K562 (cell line): ENCODE results near the gene LHB. TPM values are rescaled to one million over a fixed set of nuclear protein-coding genes. Genes with fewer than 3 reads are reported as not detected.

Source experiments
- ATAC-seq: fragments of 200-7000 bp; cut with Tn5 transposase; 3 replicates; pipeline ENCODE4 v1.9.1; 2020; ENCODE audit warnings: moderate library complexity
- BruUV-seq: library from RNA; stranded (reverse); fragments of 400-500 nt; replicated peaks from 2 replicates; lab custom pipeline; 2021; lab: Mats Ljungman, UMichigan
- CTCF ChIA-PET: fragments of 300-600 bp; formaldehyde crosslinking; extraction: SDS; loops from one replicate; lab custom pipeline; 2021; ENCODE audit warnings: low intra/inter-chr PET ratio; lab: Yijun Ruan, JAX
- POLR2A ChIA-PET: fragments of 300-600, 350-650 bp; sonication (Branson Sonifier 250); formaldehyde crosslinking; extraction: SDS; loops from one replicate; lab custom pipeline; 2021; ENCODE audit warnings: antibody characterized with exemption, inconsistent platforms; lab: Yijun Ruan, JAX
- DNase-seq, 4 experiments: peaks; one replicate each; pipeline versions ENCODE4 v3.0.0 to v3.0.0-alpha.2; 2011 to 2018; ENCODE audit warnings: low spot score in 3 of 4, mixed read lengths in 3 of 4; ENCODE audit errors: extremely low read depth in 1 of 4
- FAIRE-seq: peaks from 2 replicates; lab custom pipeline; 2011; peaks lifted over from hg19 to GRCh38; lab: Jason Lieb, UNC
- H2AFZ ChIP-seq: 2 replicates; pipeline ENCODE4 v1.6.0; 2011; ENCODE audit warnings: low read depth, low read length, control low read depth, inconsistent platforms
- H3K27ac ChIP-seq: fragments of 200-600 bp; 3 replicates; pipeline ENCODE4 v1.8.0; 2011; ENCODE audit warnings: low read depth, mild to moderate bottlenecking, control low read depth, inconsistent platforms, low read length, moderate library complexity, mixed read lengths; ENCODE audit errors: extremely low read depth
- H3K27me3 ChIP-seq, 2 experiments: fragments of 300-600 bp in 1 of 2; 2 replicates in 1 of 2; 3 replicates in 1 of 2; pipeline versions ENCODE4 v1.6.0 to v1.8.0; 2011; ENCODE audit warnings: inconsistent platforms in 2 of 2, low read length in 2 of 2, mild to moderate bottlenecking in 1 of 2, mixed read lengths in 1 of 2, moderate library complexity in 1 of 2; ENCODE audit not compliant: control insufficient read depth in 2 of 2, insufficient read depth in 2 of 2
- H3K36me3 ChIP-seq: fragments of 300-600 bp; 3 replicates; pipeline ENCODE4 v1.8.0; 2011; ENCODE audit warnings: mild to moderate bottlenecking, low read length, inconsistent platforms; ENCODE audit not compliant: control insufficient read depth, insufficient read depth
- H3K4me1 ChIP-seq, 2 experiments: fragments of 200-600 bp in 1 of 2; replicated peaks in 1 of 2; 2 replicates in 1 of 2; 3 replicates in 1 of 2; pipeline versions ENCODE4 v1.5.1 to v1.8.0; 2011; ENCODE audit warnings: inconsistent platforms in 2 of 2, low read length in 2 of 2, mild to moderate bottlenecking in 1 of 2, mixed read lengths in 1 of 2, moderate library complexity in 1 of 2; ENCODE audit not compliant: control insufficient read depth in 2 of 2, insufficient read depth in 2 of 2
- H3K4me2 ChIP-seq: 2 replicates; pipeline ENCODE4 v1.6.1; 2011; ENCODE audit warnings: low read length, control low read depth, inconsistent platforms, mixed read lengths; ENCODE audit not compliant: insufficient read depth
- H3K4me3 ChIP-seq: fragments of 200-600 bp; sonication (generic), shearing (Covaris generic); 2 replicates; pipeline ENCODE4 v1.5.1; 2016; ENCODE audit warnings: control low read depth, inconsistent platforms
- H3K79me2 ChIP-seq: fragments of 200-600 bp; 3 replicates; pipeline ENCODE4 v1.8.0; 2011; ENCODE audit warnings: low read length, inconsistent platforms; ENCODE audit not compliant: control insufficient read depth, insufficient read depth
- H3K9ac ChIP-seq, 2 experiments: 2 replicates each; pipeline versions ENCODE4 v1.6.0 to v1.6.1; 2011; ENCODE audit warnings: low read depth in 2 of 2, low read length in 2 of 2, control low read depth in 1 of 2, inconsistent platforms in 1 of 2, mild to moderate bottlenecking in 1 of 2, mixed read lengths in 1 of 2; ENCODE audit not compliant: insufficient read depth in 1 of 2
- H3K9me1 ChIP-seq: one replicate; pipeline ENCODE4 v1.6.0; 2011; ENCODE audit warnings: inconsistent platforms, mild to moderate bottlenecking, low read length, moderate library complexity; ENCODE audit not compliant: control insufficient read depth, insufficient read depth
- H3K9me3 ChIP-seq: replicated peaks from 2 replicates; pipeline ENCODE4 v1.5.1; 2011; ENCODE audit warnings: low read depth, low read length, inconsistent platforms; ENCODE audit not compliant: control insufficient read depth, insufficient read depth
- H4K20me1 ChIP-seq: replicated peaks from 2 replicates; pipeline ENCODE4 v1.6.1; 2011; ENCODE audit warnings: low read length, inconsistent platforms, mixed read lengths; ENCODE audit not compliant: control insufficient read depth, insufficient read depth
- ARHGAP35 ChIP-seq: fragments of 450-650 bp; IDR thresholded peaks from 2 replicates; pipeline ENCODE4 v1.6.1; 2018; ENCODE audit not compliant: partially characterized antibody
- ATF1 ChIP-seq, 2 experiments: fragments of 450-650 bp in 1 of 2; IDR thresholded peaks; 2 replicates each; pipeline ENCODE4 v1.6.1; 2016; ENCODE audit warnings: missing compliant biosample characterization in 1 of 2, missing genetic modification characterization in 1 of 2
- ATF7 ChIP-seq: fragments of 450-650 bp; IDR thresholded peaks from 2 replicates; pipeline ENCODE4 v1.7.1; 2014; ENCODE audit warnings: mild to moderate bottlenecking, moderate library complexity
- C11orf30 ChIP-seq: fragments of 450-650 bp; IDR thresholded peaks from 2 replicates; pipeline ENCODE4 v1.6.1; 2016; ENCODE audit warnings: low read depth, mild to moderate bottlenecking
- CAMTA2 ChIP-seq: fragments of 250-450 bp; sonication (Bioruptor Pico); conservative IDR thresholded peaks from 2 replicates; pipeline ENCODE4 v1.5.1; 2022
- DACH1 ChIP-seq: fragments of 450-650 bp; IDR thresholded peaks from 2 replicates; pipeline ENCODE4 v1.6.1; 2018; ENCODE audit not compliant: partially characterized antibody
- L3MBTL2 ChIP-seq: fragments of 450-650 bp; IDR thresholded peaks from 2 replicates; pipeline ENCODE4 v1.6.1; 2016; ENCODE audit warnings: mild to moderate bottlenecking, moderate library complexity
- MCM3 ChIP-seq: fragments of 450-650 bp; IDR thresholded peaks from 2 replicates; pipeline ENCODE4 v1.6.1; 2016
- MED1 ChIP-seq: sonication (generic); formaldehyde crosslinking; IDR thresholded peaks from 2 replicates; pipeline ENCODE4 v1.8.1; 2023; ENCODE audit warnings: missing genetic modification reagents, borderline replicate concordance
- POLR2G ChIP-seq: fragments of 200-400 bp; formaldehyde crosslinking; IDR thresholded peaks from 2 replicates; pipeline ENCODE4 v1.6.1; 2017; ENCODE audit warnings: low read depth, mild to moderate bottlenecking, antibody characterized with exemption, low read length, moderate library complexity
- ZBTB8A ChIP-seq: fragments of 450-650 bp; IDR thresholded peaks from 2 replicates; pipeline ENCODE4 v1.6.1; 2018; ENCODE audit warnings: mild to moderate bottlenecking, moderate library complexity; ENCODE audit not compliant: partially characterized antibody
- ZNF347 ChIP-seq: fragments of 450-650 bp; formaldehyde crosslinking; IDR thresholded peaks from 2 replicates; pipeline ENCODE4 v1.4.0; 2020; ENCODE audit warnings: low read depth, mild to moderate bottlenecking, moderate library complexity
- ZNF384 ChIP-seq: IDR thresholded peaks from 2 replicates; pipeline ENCODE4 v1.6.1; 2012; ENCODE audit warnings: low read depth, low read length, improper control_type of control experiment
- WGBS: fragments of 100-300 bp; shearing (Covaris generic); methylation state at CpG from one replicate; pipeline ENCODE4 v1.1.6; 2016; ENCODE audit warnings: low coverage, mixed read lengths; ENCODE audit not compliant: insufficient coverage; ENCODE audit errors: missing lambda C conversion rate; 5-methylcytosine and 5-hydroxymethylcytosine counted together
- in situ Hi-C: fragments of 300-500 bp; cut with MboI; formaldehyde crosslinking; loops from 4 replicates; pipeline ENCODE4 v1.15.0; 2018; ENCODE audit warnings: inconsistent platforms, mixed read lengths
- intact Hi-C: fragments of 100-400 bp; cut with micrococcal nuclease; formaldehyde crosslinking; loops from 2 replicates; pipeline ENCODE4 v1.14.2; 2022
- polyA plus RNA-seq, 8 experiments: library from polyadenylated mRNA; depleted of rRNA in 4 of 8; stranded (reverse) in 5 of 8; unstranded in 3 of 8; fragments of >200 nt; fragmentation: Nextera tagmentation in 2 of 8; fragmentation: Illumina TruSeq in 1 of 8; extraction: Ambion mirVana in 2 of 8; extraction: Trizol in 1 of 8; gene quantifications; 2 replicates each; pipeline versions ENCODE4 v1.2.1 to v1.2.3, GENCODE V29; 2011 to 2014; ENCODE audit warnings: inconsistent platforms in 1 of 8, missing spikeins in 1 of 8
- total RNA-seq, 7 experiments: library from RNA; depleted of rRNA in 6 of 7; stranded (reverse); fragments of >200 nt in 6 of 7; fragmentation: Illumina TruSeq in 2 of 7; extraction: Trizol in 2 of 7; gene quantifications; 2 replicates each; pipeline versions ENCODE4 v1.2.1 to v1.2.3, GENCODE V29; 2011 to 2021; ENCODE audit warnings: low replicate concordance in 1 of 7
- TF ChIP-seq, protein P1 (sequence below): fragments of 450-650 bp; IDR thresholded peaks from 2 replicates; pipeline ENCODE4 v1.6.1; 2017; ENCODE audit warnings: antibody characterized with exemption, mild to moderate bottlenecking
- TF ChIP-seq, protein P2 (sequence below): IDR thresholded peaks from 2 replicates; pipeline ENCODE4 v1.6.1; 2011; ENCODE audit warnings: borderline replicate concordance, low read depth, mild to moderate bottlenecking, moderate library complexity, low read length; ENCODE audit not compliant: insufficient read depth, poor library complexity, severe bottlenecking

Gene LHB
- total and polyA plus RNA-seq, 9 of the 15 experiments (the other 6 are each of a cell fraction or from before 2014, with no cell fraction given), result 0.54 TPM; not detected in 8

DNA sequence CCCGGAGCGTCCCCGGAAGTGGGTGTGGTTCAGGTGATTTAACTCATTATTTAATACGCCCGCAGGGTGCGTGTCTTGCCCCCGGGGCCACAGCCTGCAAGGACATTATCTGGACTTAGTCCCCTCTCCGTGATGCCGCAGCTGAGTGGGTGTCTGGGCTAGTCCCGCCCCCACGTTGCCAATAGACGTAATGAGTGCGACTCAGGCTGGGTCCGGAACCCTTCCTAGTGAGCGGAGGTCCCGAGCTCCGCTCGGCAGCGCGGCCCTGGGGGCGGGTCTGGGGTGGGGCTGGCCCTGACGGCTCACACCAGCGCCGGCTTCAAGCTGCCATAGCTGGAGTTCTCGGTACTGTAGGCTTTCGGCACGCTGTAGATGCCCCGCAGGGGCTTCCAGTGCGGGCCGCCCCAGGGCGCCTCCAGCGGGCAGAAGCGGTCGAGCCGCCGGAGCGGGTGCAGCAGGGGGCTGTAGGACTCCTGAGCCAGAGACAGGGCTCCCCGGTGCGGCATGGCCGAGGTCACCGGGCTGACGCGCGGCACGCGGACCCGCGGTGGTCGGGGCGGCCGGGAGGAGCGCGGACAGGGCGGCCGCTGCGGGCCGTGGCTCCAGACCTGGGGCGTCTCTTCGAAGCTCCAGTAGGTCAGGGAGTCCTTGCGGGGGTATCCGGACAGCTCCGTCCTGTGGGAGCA, 918 bp upstream of the LHB start:
- H3K4me1 ChIP-seq, result peaks cover 21 to 59% of the 10 kb centered on the region in 2 experiments; a peak in 4 of 5 replicates
- peak; percentile 81 for TF ChIP-seq L3MBTL2
- no peak for TF ChIP-seq C11orf30
- TF ChIP-seq, protein P1, sequence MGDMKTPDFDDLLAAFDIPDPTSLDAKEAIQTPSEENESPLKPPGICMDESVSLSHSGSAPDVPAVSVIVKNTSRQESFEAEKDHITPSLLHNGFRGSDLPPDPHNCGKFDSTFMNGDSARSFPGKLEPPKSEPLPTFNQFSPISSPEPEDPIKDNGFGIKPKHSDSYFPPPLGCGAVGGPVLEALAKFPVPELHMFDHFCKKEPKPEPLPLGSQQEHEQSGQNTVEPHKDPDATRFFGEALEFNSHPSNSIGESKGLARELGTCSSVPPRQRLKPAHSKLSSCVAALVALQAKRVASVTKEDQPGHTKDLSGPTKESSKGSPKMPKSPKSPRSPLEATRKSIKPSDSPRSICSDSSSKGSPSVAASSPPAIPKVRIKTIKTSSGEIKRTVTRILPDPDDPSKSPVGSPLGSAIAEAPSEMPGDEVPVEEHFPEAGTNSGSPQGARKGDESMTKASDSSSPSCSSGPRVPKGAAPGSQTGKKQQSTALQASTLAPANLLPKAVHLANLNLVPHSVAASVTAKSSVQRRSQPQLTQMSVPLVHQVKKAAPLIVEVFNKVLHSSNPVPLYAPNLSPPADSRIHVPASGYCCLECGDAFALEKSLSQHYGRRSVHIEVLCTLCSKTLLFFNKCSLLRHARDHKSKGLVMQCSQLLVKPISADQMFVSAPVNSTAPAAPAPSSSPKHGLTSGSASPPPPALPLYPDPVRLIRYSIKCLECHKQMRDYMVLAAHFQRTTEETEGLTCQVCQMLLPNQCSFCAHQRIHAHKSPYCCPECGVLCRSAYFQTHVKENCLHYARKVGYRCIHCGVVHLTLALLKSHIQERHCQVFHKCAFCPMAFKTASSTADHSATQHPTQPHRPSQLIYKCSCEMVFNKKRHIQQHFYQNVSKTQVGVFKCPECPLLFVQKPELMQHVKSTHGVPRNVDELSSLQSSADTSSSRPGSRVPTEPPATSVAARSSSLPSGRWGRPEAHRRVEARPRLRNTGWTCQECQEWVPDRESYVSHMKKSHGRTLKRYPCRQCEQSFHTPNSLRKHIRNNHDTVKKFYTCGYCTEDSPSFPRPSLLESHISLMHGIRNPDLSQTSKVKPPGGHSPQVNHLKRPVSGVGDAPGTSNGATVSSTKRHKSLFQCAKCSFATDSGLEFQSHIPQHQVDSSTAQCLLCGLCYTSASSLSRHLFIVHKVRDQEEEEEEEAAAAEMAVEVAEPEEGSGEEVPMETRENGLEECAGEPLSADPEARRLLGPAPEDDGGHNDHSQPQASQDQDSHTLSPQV, result 0 out of 2 replicates have a peak, but pooled peaks have one; percentile 62
- TF ChIP-seq ZBTB8A, result no peak
- no peak for TF ChIP-seq MCM3
- no peak for TF ChIP-seq ATF1 (CRISPR knock-in tag; IDR thresholded peaks at IDR 0.05)
- TF ChIP-seq ATF1 (tag; IDR thresholded peaks at IDR 0.05), result peak; percentile 55; the same call in 1 of the 2 replicates
- TF ChIP-seq, protein P2, sequence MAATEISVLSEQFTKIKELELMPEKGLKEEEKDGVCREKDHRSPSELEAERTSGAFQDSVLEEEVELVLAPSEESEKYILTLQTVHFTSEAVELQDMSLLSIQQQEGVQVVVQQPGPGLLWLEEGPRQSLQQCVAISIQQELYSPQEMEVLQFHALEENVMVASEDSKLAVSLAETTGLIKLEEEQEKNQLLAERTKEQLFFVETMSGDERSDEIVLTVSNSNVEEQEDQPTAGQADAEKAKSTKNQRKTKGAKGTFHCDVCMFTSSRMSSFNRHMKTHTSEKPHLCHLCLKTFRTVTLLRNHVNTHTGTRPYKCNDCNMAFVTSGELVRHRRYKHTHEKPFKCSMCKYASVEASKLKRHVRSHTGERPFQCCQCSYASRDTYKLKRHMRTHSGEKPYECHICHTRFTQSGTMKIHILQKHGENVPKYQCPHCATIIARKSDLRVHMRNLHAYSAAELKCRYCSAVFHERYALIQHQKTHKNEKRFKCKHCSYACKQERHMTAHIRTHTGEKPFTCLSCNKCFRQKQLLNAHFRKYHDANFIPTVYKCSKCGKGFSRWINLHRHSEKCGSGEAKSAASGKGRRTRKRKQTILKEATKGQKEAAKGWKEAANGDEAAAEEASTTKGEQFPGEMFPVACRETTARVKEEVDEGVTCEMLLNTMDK, result peak; percentile 46
- no peak for TF ChIP-seq ATF7
- TF ChIP-seq ARHGAP35, result no peak
- TF ChIP-seq ZNF384, result no peak
- TF ChIP-seq POLR2G, result peak; percentile 84
- TF ChIP-seq CAMTA2, result no peak
- no peak for TF ChIP-seq DACH1
- 0 out of 2 replicates have a peak, but pooled peaks have one; percentile 25 for TF ChIP-seq MED1 (CRISPR knock-in tag)
- TF ChIP-seq ZNF347 (CRISPR knock-in tag), result no peak

More for the DNA sequence above, 918 bp upstream of the LHB start:
- intact Hi-C loops (no loop called here), in situ Hi-C loops (no loop called here)
- Histone ChIP-seq H3K79me2 (no peaks in the 10 kb centered on the region), H2AFZ (peak overlapping the region; percentile 44; the same call in 1 of the 2 replicates), H3K36me3 (peaks cover 36% of the 10 kb centered on the region; the same call in 2 of the 3 replicates), H3K4me2 (peak overlapping the region; percentile 76), H3K9me3 (no peaks in the 10 kb centered on the region), H3K9ac (peak overlapping the region; percentile 30 to 88), H3K27me3 (no peaks in the 10 kb centered on the region), H3K9me1 (peaks cover 7% of the 10 kb centered on the region), H3K4me3 (peak overlapping the region; percentile 41), H3K27ac (peak overlapping the region; percentile 32; the same call in 1 of the 3 replicates), H4K20me1 (peaks cover 12% of the 10 kb centered on the region; the same call in 1 of the 2 replicates)
- ATAC-seq, result peak; percentile 77
- no peak for FAIRE-seq
- POLR2A ChIA-PET, result interaction anchor here (0.6 to 0.9 kb wide), 2 partner anchors 52 to 150 kb away, joined by 3 read pairs; partner anchors contain the start of gene FTL
- CTCF ChIA-PET, result no interaction called here
- DNase-seq, result peak; percentile 72 to 79 (median 73)
- 22% methylated on average over 40 of the region's 62 CpGs for WGBS
- no TSS peak for BruUV-seq
